Tibial nerve (tissue), 3 donors: Measurements from ENCODE around the gene IRGQ.

Experiments
- CTCF ChIP-seq, 5 experiments: fragments of 200-600 bp in 3 of 5; fragments of 450-650 bp in 2 of 5; sonication (generic) in 3 of 5; IDR thresholded peaks; one replicate each; pipeline ENCODE4 v1.5.1; 2016 to 2019; ENCODE audit warnings: antibody characterized with exemption in 5 of 5, mild to moderate bottlenecking in 3 of 5, moderate library complexity in 2 of 5
- POLR2A ChIP-seq, 2 donors: fragments of 450-650 bp; IDR thresholded peaks; one replicate each; pipeline ENCODE4 v1.6.1; 2017; ENCODE audit warnings: antibody characterized with exemption in 2 of 2, mild to moderate bottlenecking in 2 of 2, moderate library complexity in 2 of 2

DNA sequence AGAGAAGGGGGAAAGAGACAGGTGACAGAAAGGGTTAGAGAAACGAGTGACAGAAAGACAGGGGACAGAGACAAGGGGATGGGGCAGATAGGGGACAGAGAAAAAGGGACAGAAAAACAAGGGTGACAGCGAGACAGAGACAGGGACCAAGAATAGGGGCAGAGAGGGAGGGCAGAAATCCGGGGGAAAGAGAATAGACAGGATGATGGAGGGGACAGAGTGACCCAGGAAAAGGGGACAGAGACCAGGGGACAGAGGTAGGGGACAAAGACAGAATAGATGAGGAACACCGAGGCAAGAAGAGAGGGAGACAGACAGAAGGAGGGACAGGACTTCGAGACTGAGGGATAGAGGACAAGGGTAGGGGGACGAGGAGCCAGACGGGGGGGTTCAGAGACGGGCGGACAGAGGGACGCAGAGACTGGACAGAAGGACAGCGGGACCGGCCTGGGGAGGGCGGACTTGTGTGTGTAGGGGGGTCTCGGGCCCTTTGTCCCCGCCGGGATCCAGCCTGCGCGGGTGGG lies 43.1 kb upstream of the IRGQ start:
- TF ChIP-seq POLR2A (IDR thresholded peaks at IDR 0.05) (no peak), CTCF (IDR thresholded peaks at IDR 0.05) (no peak)
